Neural cell (in vitro differentiated cells): Measurements from ENCODE around the gene PGBD1. TPM values are rescaled to one million over a fixed set of nuclear protein-coding genes. Genes with fewer than 3 reads are reported as not detected.

Experiments used
- H2AFZ ChIP-seq: fragments of 200-600, 300-800 bp; sonication (generic), shearing (Covaris generic); 2 replicates; pipeline ENCODE4 v1.6.0; 2014; ENCODE audit warnings: low read depth, mild to moderate bottlenecking, antibody characterized with exemption, low read length, moderate library complexity
- H3F3A ChIP-seq: fragments of 200-600 bp; shearing (Covaris generic); 2 replicates; pipeline ENCODE4 v1.6.1; 2016; ENCODE audit warnings: mild to moderate bottlenecking, moderate library complexity, mixed read lengths, antibody characterized with exemption, low read length; ENCODE audit not compliant: insufficient read depth, poor library complexity, severe bottlenecking
- H3K27ac ChIP-seq: fragments of 200-600, 300-800 bp; sonication (generic), shearing (Covaris generic); 2 replicates; pipeline ENCODE4 v1.5.1; 2014; ENCODE audit warnings: mild to moderate bottlenecking, low read length, moderate library complexity
- H3K27me3 ChIP-seq: fragments of 300-800, 200-600 bp; sonication (generic), shearing (Covaris generic); 2 replicates; pipeline ENCODE4 v1.6.0; 2014; ENCODE audit warnings: mild to moderate bottlenecking, low read depth, low read length, moderate library complexity; ENCODE audit not compliant: insufficient read depth
- H3K36me3 ChIP-seq: fragments of 300-800, 200-600 bp; sonication (generic), shearing (Covaris generic); 2 replicates; pipeline ENCODE4 v1.5.1; 2014; ENCODE audit warnings: mild to moderate bottlenecking, antibody characterized with exemption, low read length, moderate library complexity; ENCODE audit not compliant: insufficient read depth
- H3K4me2 ChIP-seq: fragments of 300-800, 200-600 bp; sonication (generic), shearing (Covaris generic); 2 replicates; pipeline ENCODE4 v1.6.0; 2014; ENCODE audit warnings: mild to moderate bottlenecking, low read length
- H3K4me3 ChIP-seq: fragments of 300-800, 200-600 bp; sonication (generic), shearing (Covaris generic); 2 replicates; pipeline ENCODE4 v1.5.1; 2014; ENCODE audit warnings: mild to moderate bottlenecking, low read length, moderate library complexity
- H3K79me2 ChIP-seq: fragments of 200-600 bp; shearing (Covaris generic); replicated peaks from 2 replicates; pipeline ENCODE4 v1.6.0; 2014; ENCODE audit warnings: mild to moderate bottlenecking, low read length, moderate library complexity; ENCODE audit not compliant: insufficient read depth
- H3K9ac ChIP-seq: fragments of 300-800, 200-600 bp; sonication (generic), shearing (Covaris generic); 2 replicates; pipeline ENCODE4 v1.6.1; 2016; ENCODE audit warnings: mild to moderate bottlenecking, low read length, mixed read lengths
- H3K9me2 ChIP-seq: fragments of 200-600 bp; shearing (Covaris generic); 2 replicates; pipeline ENCODE4 v1.6.1; 2016; ENCODE audit warnings: mild to moderate bottlenecking, low read length, mixed read lengths; ENCODE audit not compliant: insufficient read depth
- H3K9me3 ChIP-seq: fragments of 200-600, 300-800 bp; sonication (generic), shearing (Covaris generic); 2 replicates; pipeline ENCODE4 v1.6.1; 2016; ENCODE audit warnings: mild to moderate bottlenecking, mixed run types, low read length, moderate library complexity, mixed read lengths
- H4K20me1 ChIP-seq: fragments of 200-600 bp; shearing (Covaris generic); 2 replicates; pipeline ENCODE4 v1.6.1; 2016; ENCODE audit warnings: mild to moderate bottlenecking, mixed run types; ENCODE audit not compliant: insufficient read depth
- CTCF ChIP-seq: fragments of 450-650 bp; IDR thresholded peaks from 2 replicates; pipeline ENCODE4 v1.5.1; 2014; ENCODE audit warnings: antibody characterized with exemption, mild to moderate bottlenecking, moderate library complexity; ENCODE audit not compliant: poor library complexity, severe bottlenecking
- EP300 ChIP-seq: fragments of 450-650 bp; conservative IDR thresholded peaks from 2 replicates; pipeline ENCODE4 v1.6.1; 2014; ENCODE audit warnings: antibody characterized with exemption, mild to moderate bottlenecking, moderate library complexity; ENCODE audit not compliant: poor library complexity, severe bottlenecking
- EZH2 ChIP-seq: fragments of 200-600, 300-800 bp; shearing (Covaris generic), sonication (generic); IDR thresholded peaks from 2 replicates; pipeline ENCODE4 v1.6.1; 2014; ENCODE audit warnings: antibody characterized with exemption, low read length, borderline replicate concordance, mild to moderate bottlenecking; ENCODE audit not compliant: insufficient read depth, poor library complexity, severe bottlenecking
- MXI1 ChIP-seq: fragments of 450-650 bp; conservative IDR thresholded peaks from 2 replicates; pipeline ENCODE4 v1.6.1; 2014; ENCODE audit warnings: antibody characterized with exemption, mild to moderate bottlenecking; ENCODE audit not compliant: poor library complexity, severe bottlenecking
- POLR2AphosphoS5 ChIP-seq: IDR thresholded peaks from 2 replicates; pipeline ENCODE4 v1.6.1; 2012
- RAD21 ChIP-seq: fragments of 450-650 bp; conservative IDR thresholded peaks from 2 replicates; pipeline ENCODE4 v1.6.1; 2014; ENCODE audit warnings: antibody characterized with exemption, mild to moderate bottlenecking, moderate library complexity
- REST ChIP-seq: IDR thresholded peaks from 2 replicates; pipeline ENCODE4 v1.6.1; 2012; ENCODE audit warnings: borderline replicate concordance
- SMC3 ChIP-seq: fragments of 450-650 bp; conservative IDR thresholded peaks from 2 replicates; pipeline ENCODE4 v1.6.1; 2014; ENCODE audit warnings: antibody characterized with exemption, mild to moderate bottlenecking, moderate library complexity; ENCODE audit not compliant: poor library complexity
- TAF1 ChIP-seq: IDR thresholded peaks from 2 replicates; pipeline ENCODE4 v1.6.1; 2012; ENCODE audit warnings: low read depth
- polyA plus RNA-seq: library from polyadenylated mRNA; depleted of rRNA; stranded (reverse); fragments of >200 nt; gene quantifications from 2 replicates; pipeline ENCODE4 v1.2.3, GENCODE V29; 2014

PGBD1 gene
- polyA plus RNA-seq, 1 donor from 2014 or later: 32.3 TPM

DNA sequence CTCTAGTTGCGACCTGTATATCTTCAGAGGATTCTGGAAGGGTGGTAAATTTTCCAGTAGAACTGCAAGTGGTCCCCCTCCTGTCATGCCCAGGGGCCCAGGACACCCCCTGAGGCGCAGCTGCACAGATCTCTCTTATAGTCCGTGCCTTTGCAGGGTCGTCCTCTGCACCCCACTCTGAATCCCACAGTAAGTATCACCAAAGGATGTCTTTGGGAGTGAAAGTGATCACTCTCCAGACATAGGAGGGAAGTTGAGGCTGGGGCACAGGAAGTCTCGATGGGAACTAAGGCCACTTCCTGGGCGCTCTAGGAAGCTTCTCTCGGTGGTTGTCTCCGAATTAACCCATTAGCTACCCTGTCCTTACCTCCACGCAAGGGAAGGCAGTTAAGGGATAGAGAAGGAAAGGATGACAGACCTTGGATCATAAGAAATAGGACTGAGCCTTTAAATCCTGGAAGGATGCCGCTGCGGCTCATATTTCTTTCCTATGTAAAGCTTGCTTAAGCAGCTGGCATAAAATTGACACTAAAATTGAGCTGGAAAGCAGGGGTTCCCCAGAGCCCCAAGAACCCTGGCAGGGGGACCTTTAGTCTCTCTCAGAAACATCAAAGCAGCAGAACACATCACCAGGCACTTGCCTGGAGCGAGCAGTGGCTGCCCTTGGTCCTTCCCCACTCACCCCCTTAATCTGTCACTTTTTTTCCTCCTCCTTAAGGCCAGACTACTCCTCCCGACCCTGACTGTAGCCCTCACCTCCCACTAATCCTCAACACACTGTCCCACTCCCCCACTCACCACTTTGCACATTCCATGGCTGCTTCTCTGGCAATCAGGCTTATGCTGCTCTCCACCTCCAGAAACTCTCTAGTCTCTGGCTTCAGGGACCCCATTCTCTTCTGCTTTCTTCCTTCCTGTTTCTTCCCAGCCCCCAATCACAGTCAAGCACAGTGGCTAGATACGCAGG is 29.1 kb upstream of the PGBD1 start, which contains the start of gene ZKSCAN4:
Gene ZKSCAN4, minus strand, starts transcription at position 261 of the 967 bp plus-strand sequence. CDS start 289 bp downstream, outside the sequence.
- no peaks in the 10 kb centered on the region for H3F3A ChIP-seq
- peak within 1 kb of the TSS; percentile 86 for H3K4me3 ChIP-seq
- no peaks in the 10 kb centered on the region for H4K20me1 ChIP-seq
- no peaks in the 10 kb centered on the region for H3K9me3 ChIP-seq
- TF ChIP-seq RAD21 (peak; percentile 45), EZH2 (no peak), SMC3 (peak; percentile 51), REST (no peak), CTCF (no peak), POLR2AphosphoS5 (peak; percentile 82), EP300 (no peak), MXI1 (peak; percentile 69), TAF1 (peak; percentile 36)
- peaks cover 13% of the 10 kb centered on the region for H3K79me2 ChIP-seq
- no peaks in the 10 kb centered on the region for H3K36me3 ChIP-seq
- peak within 1 kb of the TSS; percentile 78 for H2AFZ ChIP-seq
- H3K9ac ChIP-seq: peak within 1 kb of the TSS; percentile 82
- H3K4me2 ChIP-seq: peak within 1 kb of the TSS; percentile 90
- peak within 1 kb of the TSS; percentile 75 for H3K27ac ChIP-seq
- H3K27me3 ChIP-seq: no peaks in the 10 kb centered on the region
- H3K9me2 ChIP-seq: no peaks in the 10 kb centered on the region

DNA sequence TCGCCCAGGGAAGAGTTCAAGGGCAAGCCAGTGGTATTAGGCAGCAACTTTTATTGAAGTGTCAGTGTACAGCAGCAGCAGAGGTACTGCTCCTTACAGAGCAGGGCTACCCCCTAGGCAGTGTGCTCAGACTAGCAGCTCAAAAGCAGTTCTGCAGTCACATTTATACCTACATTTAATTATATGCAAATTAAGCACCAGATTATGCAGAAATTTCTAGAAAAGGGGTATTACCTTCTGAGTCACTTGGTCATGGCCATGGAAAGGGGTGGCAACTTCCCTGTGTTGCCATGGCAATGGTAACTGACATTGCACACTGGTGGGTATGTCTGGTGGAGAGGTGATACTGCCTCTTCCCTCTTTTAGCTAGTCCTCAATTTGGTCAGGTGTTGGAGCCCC is 27.3 kb upstream of the PGBD1 start:
- Histone ChIP-seq H3F3A (no peaks in the 10 kb centered on the region), H3K27ac (no peak overlapping the region), H3K79me2 (peaks cover 13% of the 10 kb centered on the region), H3K9me2 (no peaks in the 10 kb centered on the region), H3K27me3 (no peaks in the 10 kb centered on the region), H3K4me2 (no peak overlapping the region), H3K9ac (no peak overlapping the region), H3K9me3 (no peaks in the 10 kb centered on the region), H4K20me1 (no peaks in the 10 kb centered on the region), H3K4me3 (no peak overlapping the region), H3K36me3 (no peaks in the 10 kb centered on the region), H2AFZ (no peak overlapping the region)
- TF ChIP-seq CTCF (no peak), EZH2 (no peak), REST (no peak), POLR2AphosphoS5 (no peak), SMC3 (no peak), TAF1 (no peak), RAD21 (no peak), MXI1 (no peak), EP300 (no peak)
